ENCODE results near the gene DRP2.

GRCh38 chrX:101237041-101237440 lies 17.5 kb downstream of the DRP2 start:
- TF ChIP-seq CTCF (conservative IDR thresholded peaks at IDR 0.05; ENCODE audit: low read depth, low read length) = no peak
- TF ChIP-seq EZH2phosphoT487 (IDR thresholded peaks at IDR 0.05; ENCODE audit: borderline replicate concordance, low read length) = no peak
